Left renal pelvis (tissue), 4 donors: ENCODE measurements around the gene DMD. TPM values are rescaled to one million over a fixed set of nuclear protein-coding genes. Genes with fewer than 3 reads are reported as not detected.
"Not testable (repeated sequence)": the region's sequence is repeated elsewhere in the genome, so short reads cannot be mapped to it uniquely, and the experiment has no call there.

Experiments used
- DNase-seq, 4 donors: peaks; one replicate each; pipeline ENCODE4 v3.0.0-alpha.2; 2013; ENCODE audit warnings: low read depth in 4 of 4, low spot score in 3 of 4
- polyA plus RNA-seq, 4 donors: library from polyadenylated mRNA; unstranded; fragments of 120-200 nt; gene quantifications; one replicate each; pipeline ENCODE4 v1.2.1, GENCODE V29; 2013; ENCODE audit not compliant: insufficient read length in 4 of 4

The DMD gene
- polyA plus RNA-seq, 4 donors = 17.2 to 31.2 (median 20.1) TPM

GRCh38 chrX:32137525-32137924, 1073.8 kb downstream of the DMD start:
- peak in 3 of 4 donors; percentile 2 to 9 (median 3) for DNase-seq

GRCh38 chrX:32126997-32127396, 1084.4 kb downstream of the DMD start:
- no peak for DNase-seq

DNA sequence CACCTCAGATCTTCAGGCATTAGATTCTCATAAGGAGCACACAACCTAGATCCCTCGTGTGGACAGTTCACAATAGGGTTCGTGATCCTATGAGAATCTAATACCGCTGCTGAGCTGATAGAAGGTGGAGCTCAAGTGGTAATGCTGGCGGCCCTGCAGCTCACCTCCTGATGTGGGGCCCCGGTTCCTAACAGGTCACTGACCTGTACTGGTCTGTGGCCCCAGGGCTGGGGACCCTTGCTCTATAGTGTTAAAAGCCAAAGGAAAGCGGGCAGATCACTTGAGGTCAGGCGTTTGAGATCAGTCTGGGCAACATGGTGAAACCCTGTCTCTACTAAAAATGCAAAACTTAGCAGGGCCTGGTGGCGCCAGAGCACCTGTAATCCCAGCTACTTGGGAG, 1092.5 kb downstream of the DMD start:
- DNase-seq = no peak

- DNase-seq = no peak
Measured at GRCh38 chrX:32116047-32116446, 1095.3 kb downstream of the DMD start.

- no peak for DNase-seq
Measured at GRCh38 chrX:32087663-32088062, 1123.7 kb downstream of the DMD start.

- DNase-seq = no peak
Measured at GRCh38 chrX:32084757-32085156, 1126.6 kb downstream of the DMD start.

GRCh38 chrX:32048285-32048684, 1163.1 kb downstream of the DMD start:
- DNase-seq = no peak

GRCh38 chrX:32045149-32045548, 1166.2 kb downstream of the DMD start:
- DNase-seq = no peak

- no peak for DNase-seq
Measured at GRCh38 chrX:32041181-32041580, 1170.2 kb downstream of the DMD start.

GRCh38 chrX:32026772-32027171, 1184.6 kb downstream of the DMD start:
- no peak for DNase-seq

DNA sequence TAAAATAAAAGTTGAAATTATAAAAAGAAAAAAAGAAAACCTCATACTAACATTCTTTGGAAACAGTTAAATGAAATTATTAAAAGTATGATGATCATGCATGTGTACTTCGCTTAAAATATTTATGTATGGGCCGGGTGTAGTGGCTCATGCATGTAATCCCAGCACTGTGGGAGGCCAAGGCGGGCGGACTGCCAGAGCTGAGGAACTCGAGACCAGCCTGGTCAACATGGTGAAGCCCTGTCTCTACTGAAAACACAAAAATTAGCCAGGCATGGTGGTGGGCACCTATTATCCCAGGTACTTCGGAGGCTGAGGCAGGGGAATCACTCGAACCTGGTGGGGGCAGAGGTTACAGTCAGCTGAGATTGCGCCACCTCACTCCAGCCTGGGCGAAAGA, 1187.3 kb downstream of the DMD start:
- no peak for DNase-seq

DNA sequence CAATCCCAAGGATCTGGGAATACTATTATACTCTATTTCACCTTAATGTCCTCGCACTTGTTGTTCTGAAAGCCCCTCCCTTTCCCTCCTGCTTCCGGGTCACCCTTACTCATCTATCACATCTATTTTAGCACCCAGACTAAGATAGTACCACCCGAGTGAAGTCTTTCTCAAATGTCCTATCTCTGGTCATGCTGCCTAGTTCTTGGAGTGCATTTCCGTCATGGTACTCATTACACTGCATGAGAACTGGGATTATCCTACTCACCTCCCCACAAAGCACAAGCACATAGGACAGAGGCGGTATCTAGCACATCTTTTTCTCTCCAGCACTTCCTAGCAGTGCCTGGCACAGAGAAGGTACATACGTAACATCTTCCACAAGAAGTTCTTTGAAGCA, 1195.2 kb downstream of the DMD start:
- DNase-seq = no peak

DNA sequence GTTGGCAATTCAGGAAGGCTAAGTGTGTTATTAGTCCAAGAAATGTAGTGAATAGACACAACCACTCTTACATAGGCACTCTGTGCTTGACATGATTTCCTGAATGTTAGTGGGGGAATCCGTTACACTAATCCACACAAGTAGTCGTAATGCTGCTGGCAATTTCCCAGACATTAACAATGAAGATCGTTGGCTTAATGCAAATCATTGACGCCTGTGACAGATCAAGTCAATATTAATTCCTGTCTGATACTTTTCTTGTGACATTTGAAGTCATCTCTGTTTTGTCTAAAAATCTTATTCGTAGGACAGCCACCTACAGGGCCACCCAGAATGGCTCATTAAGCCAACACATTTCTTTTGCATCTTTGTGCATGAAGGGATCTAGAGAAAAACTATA, 1200.4 kb downstream of the DMD start:
- no peak for DNase-seq

DNA sequence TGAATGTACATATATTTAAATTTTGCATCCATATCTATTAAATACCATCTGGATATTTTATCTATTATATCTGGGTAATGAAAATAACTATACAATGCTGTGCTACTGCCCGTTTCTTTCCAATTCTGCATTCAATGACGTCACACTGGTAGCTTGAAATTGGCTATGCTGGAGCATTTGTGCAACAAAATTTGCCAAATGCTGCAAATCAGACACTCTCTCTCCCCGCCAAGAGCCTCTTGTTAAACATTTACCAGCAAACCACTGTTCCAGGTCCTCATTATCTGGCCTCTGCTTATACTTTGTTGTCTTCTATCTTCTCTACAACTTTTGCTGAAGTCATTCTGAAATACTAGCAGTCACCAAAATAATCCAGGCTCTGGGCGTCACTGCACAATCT, 1201.1 kb downstream of the DMD start:
- no peak for DNase-seq

- DNase-seq = no peak
Measured at GRCh38 chrX:31993637-31994036, 1217.7 kb downstream of the DMD start.

DNA sequence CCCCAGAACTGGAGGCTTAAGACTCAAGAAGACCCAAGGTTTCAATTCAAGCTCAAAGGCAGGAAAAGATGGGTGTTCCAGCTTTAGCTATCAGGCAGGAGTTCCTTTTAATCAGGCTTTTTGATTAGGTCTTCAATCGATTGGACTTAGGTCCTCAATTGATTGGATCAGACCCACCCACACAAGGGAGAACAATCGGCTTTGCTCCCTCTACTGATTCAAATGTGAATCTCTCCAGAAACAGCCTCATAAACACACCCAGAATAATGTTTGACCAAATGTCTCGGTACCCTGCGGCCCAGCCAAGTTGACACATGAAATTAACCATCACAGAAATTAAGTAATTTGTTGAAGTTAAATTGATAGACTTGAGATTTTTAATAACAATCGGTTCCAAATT, 1222.4 kb downstream of the DMD start:
- no peak for DNase-seq

- DNase-seq = no peak
Measured at GRCh38 chrX:31981546-31982062, 1229.7 kb downstream of the DMD start.

DNA sequence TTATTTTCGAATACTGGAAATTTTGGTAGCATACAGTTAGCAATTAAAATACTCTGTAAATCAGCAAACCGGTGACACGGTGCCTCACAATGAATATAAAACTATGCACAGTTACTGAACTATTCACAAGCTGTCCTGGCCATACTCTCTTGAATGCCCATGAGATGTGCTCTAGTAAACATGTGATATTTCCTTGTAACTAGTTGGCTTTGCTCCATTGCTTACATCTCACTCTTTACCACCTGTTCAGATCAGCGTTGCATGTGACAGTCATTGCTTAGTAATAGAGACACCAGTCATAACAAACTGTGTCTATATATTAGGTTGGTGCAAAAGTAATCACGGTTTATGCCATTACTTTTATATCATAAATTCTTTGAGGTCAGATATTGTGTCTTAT, 1241.6 kb downstream of the DMD start:
- peak in 2 of 4 donors; percentile 6 for DNase-seq

GRCh38 chrX:31962256-31962655, 1249.1 kb downstream of the DMD start:
- no peak for DNase-seq

DNA sequence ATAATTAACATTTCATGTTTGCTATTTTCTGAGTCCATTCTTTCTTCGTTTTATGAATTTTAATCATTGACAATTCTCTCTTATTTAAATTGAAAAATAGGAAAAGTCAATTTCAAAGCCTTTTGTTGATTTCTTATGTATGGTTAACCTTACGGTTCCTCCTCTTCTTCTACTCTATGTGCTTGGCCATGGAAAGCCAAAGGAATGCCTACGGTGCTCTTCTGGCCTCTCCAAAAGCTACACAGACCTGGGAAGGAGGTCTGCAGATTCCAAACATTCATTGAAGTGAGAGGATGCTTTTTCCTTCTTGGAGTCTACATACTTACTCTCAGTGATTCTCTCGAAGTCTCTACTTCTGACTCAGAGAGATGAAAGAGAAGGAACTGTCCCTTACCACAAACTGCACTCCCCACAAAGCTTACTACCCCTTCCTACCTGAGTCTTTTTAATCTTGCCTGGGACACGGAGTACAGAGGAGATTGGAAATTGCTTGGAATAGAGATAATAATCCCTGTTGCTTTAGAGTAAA, 1276.4 kb downstream of the DMD start:
- DNase-seq = no peak

GRCh38 chrX:31934015-31934414, 1277.3 kb downstream of the DMD start:
- DNase-seq = no peak

GRCh38 chrX:31932769-31933168, 1278.6 kb downstream of the DMD start:
- no peak for DNase-seq

- not testable (repeated sequence) for DNase-seq
Measured at GRCh38 chrX:31932320-31932719, 1279.0 kb downstream of the DMD start.
